ENCODE results near the gene EPS8L2.

DNA sequence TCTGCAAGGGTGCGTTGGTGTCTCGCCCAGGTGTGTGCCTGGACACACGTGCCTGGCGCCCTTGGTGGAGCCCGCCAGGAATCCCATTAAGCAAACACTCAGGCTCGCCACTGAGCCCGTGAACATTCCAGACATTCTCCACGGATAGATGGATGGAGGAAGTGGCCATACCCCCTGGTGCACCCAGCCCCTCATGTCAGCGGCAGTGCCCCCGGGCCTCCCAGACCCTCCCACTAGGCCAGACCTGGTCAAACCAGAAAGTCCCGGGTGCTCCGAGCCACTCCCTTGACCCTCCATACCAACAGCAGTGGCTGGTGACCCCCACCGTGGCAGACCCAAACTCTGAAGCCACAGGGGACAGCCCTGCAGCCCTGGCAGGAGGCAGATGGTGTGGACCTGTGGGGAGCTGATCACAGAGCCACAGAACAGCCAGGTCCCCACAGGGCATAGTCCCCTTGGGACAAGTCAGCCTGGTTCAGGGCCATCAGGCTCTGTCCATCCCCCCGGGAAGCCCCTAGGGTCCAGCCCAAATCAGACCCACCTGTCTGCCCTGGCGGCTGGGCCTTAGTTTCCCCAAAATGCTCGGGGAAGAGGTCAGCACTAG is 1.9 kb downstream of the EPS8L2 start:
- TF ChIP-seq, protein P1, sequence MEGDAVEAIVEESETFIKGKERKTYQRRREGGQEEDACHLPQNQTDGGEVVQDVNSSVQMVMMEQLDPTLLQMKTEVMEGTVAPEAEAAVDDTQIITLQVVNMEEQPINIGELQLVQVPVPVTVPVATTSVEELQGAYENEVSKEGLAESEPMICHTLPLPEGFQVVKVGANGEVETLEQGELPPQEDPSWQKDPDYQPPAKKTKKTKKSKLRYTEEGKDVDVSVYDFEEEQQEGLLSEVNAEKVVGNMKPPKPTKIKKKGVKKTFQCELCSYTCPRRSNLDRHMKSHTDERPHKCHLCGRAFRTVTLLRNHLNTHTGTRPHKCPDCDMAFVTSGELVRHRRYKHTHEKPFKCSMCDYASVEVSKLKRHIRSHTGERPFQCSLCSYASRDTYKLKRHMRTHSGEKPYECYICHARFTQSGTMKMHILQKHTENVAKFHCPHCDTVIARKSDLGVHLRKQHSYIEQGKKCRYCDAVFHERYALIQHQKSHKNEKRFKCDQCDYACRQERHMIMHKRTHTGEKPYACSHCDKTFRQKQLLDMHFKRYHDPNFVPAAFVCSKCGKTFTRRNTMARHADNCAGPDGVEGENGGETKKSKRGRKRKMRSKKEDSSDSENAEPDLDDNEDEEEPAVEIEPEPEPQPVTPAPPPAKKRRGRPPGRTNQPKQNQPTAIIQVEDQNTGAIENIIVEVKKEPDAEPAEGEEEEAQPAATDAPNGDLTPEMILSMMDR (tag by site-specific recombination; IDR thresholded peaks at IDR 0.05): no peak
- TF ChIP-seq ZNF623 (tag by site-specific recombination; IDR thresholded peaks at IDR 0.05) (no peak), TRIM28 (IDR thresholded peaks at IDR 0.05; ENCODE audit: borderline replicate concordance, low read length) (no peak), YY1 (tag by site-specific recombination; IDR thresholded peaks at IDR 0.05) (no peak), BCL11B (tag by site-specific recombination; IDR thresholded peaks at IDR 0.05; ENCODE audit: low read depth) (no peak), ZNF274 (IDR thresholded peaks at IDR 0.05; ENCODE audit: low read length) (no peak), ZNF274 (tag by site-specific recombination; IDR thresholded peaks at IDR 0.05; ENCODE audit: borderline replicate concordance) (no peak), RBAK (tag by site-specific recombination; IDR thresholded peaks at IDR 0.05) (no peak), KLF16 (tag by site-specific recombination; IDR thresholded peaks at IDR 0.05) (no peak), SCRT2 (tag by site-specific recombination; IDR thresholded peaks at IDR 0.05) (no peak), ZBTB7A (tag by site-specific recombination; IDR thresholded peaks at IDR 0.05; ENCODE audit: low read depth) (no peak)
- TF ChIP-seq, protein P2, sequence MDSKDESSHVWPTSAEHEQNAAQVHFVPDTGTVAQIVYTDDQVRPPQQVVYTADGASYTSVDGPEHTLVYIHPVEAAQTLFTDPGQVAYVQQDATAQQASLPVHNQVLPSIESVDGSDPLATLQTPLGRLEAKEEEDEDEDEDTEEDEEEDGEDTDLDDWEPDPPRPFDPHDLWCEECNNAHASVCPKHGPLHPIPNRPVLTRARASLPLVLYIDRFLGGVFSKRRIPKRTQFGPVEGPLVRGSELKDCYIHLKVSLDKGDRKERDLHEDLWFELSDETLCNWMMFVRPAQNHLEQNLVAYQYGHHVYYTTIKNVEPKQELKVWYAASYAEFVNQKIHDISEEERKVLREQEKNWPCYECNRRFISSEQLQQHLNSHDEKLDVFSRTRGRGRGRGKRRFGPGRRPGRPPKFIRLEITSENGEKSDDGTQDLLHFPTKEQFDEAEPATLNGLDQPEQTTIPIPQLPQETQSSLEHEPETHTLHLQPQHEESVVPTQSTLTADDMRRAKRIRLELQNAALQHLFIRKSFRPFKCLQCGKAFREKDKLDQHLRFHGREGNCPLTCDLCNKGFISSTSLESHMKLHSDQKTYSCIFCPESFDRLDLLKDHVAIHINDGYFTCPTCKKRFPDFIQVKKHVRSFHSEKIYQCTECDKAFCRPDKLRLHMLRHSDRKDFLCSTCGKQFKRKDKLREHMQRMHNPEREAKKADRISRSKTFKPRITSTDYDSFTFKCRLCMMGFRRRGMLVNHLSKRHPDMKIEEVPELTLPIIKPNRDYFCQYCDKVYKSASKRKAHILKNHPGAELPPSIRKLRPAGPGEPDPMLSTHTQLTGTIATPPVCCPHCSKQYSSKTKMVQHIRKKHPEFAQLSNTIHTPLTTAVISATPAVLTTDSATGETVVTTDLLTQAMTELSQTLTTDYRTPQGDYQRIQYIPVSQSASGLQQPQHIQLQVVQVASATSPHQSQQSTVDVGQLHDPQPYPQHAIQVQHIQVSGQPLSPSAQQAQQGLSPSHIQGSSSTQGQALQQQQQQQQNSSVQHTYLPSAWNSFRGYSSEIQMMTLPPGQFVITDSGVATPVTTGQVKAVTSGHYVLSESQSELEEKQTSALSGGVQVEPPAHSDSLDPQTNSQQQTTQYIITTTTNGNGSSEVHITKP (tag by site-specific recombination; IDR thresholded peaks at IDR 0.05): no peak
- TF ChIP-seq, protein P3, sequence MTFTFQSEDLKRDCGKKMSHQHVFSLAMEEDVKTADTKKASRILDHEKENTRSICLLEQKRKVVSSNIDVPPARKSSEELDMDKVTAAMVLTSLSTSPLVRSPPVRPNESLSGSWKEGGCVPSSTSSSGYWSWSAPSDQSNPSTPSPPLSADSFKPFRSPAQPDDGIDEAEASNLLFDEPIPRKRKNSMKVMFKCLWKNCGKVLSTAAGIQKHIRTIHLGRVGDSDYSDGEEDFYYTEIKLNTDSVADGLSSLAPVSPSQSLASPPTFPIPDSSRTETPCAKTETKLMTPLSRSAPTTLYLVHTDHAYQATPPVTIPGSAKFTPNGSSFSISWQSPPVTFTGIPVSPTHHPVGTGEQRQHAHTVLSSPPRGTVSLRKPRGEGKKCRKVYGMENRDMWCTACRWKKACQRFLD (tag by site-specific recombination; IDR thresholded peaks at IDR 0.05): no peak
- TF ChIP-seq, protein P4, sequence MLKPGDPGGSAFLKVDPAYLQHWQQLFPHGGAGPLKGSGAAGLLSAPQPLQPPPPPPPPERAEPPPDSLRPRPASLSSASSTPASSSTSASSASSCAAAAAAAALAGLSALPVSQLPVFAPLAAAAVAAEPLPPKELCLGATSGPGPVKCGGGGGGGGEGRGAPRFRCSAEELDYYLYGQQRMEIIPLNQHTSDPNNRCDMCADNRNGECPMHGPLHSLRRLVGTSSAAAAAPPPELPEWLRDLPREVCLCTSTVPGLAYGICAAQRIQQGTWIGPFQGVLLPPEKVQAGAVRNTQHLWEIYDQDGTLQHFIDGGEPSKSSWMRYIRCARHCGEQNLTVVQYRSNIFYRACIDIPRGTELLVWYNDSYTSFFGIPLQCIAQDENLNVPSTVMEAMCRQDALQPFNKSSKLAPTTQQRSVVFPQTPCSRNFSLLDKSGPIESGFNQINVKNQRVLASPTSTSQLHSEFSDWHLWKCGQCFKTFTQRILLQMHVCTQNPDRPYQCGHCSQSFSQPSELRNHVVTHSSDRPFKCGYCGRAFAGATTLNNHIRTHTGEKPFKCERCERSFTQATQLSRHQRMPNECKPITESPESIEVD (tag by site-specific recombination; IDR thresholded peaks at IDR 0.05): no peak
